Measurements from ENCODE around the gene PEX10. TPM values are rescaled to one million over a fixed set of nuclear protein-coding genes. Genes with fewer than 3 reads are reported as not detected.

Gene PEX10
- total RNA-seq, 4 donors from 2014 or later: 23.2 to 33.2 (median 27.2) TPM

DNA sequence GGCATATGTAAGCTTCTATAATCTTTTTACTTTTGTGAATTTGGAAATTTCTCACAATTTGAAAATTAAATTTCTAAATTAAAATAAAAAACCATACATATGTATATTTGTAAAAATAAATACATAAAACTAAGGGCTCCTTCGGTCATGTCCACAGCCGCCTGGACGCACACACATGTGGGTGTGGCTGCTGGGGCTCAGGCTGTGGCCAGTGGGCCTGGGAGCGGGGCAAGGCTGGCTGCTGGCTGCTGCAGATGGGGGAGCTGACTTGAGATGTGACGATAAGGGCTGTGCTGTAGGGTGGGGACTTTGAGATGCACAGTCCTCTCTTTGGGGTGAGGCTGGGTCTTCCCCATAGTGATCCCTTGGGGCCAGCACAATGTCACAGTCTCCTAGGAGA is 15.9 kb downstream of the PEX10 start:
- no peak for DNase-seq
- WGBS, 2 donors: 88 to 92% methylated on average over 5 of the region's 5 CpGs
- intact Hi-C loops (cut with DNase I): no loop called here
- Histone ChIP-seq H3K27me3 (no peaks in the 10 kb centered on the region), H3K4me1 (peaks cover 24 to 86% (median 39%) of the 10 kb centered on the region in 3 donors), H3K27ac (peak overlapping the region; percentile 42 to 86 (median 68)), H3K4me3 (no peak overlapping the region), H3K36me3 (peaks cover 4 to 88% (median 36%) of the 10 kb centered on the region in 3 donors), H3K9me3 (no peaks in the 10 kb centered on the region)
- TF ChIP-seq, protein P1, sequence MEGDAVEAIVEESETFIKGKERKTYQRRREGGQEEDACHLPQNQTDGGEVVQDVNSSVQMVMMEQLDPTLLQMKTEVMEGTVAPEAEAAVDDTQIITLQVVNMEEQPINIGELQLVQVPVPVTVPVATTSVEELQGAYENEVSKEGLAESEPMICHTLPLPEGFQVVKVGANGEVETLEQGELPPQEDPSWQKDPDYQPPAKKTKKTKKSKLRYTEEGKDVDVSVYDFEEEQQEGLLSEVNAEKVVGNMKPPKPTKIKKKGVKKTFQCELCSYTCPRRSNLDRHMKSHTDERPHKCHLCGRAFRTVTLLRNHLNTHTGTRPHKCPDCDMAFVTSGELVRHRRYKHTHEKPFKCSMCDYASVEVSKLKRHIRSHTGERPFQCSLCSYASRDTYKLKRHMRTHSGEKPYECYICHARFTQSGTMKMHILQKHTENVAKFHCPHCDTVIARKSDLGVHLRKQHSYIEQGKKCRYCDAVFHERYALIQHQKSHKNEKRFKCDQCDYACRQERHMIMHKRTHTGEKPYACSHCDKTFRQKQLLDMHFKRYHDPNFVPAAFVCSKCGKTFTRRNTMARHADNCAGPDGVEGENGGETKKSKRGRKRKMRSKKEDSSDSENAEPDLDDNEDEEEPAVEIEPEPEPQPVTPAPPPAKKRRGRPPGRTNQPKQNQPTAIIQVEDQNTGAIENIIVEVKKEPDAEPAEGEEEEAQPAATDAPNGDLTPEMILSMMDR (IDR thresholded peaks at IDR 0.05): no peak
- TF ChIP-seq POLR2A (IDR thresholded peaks at IDR 0.05): no peak

DNA sequence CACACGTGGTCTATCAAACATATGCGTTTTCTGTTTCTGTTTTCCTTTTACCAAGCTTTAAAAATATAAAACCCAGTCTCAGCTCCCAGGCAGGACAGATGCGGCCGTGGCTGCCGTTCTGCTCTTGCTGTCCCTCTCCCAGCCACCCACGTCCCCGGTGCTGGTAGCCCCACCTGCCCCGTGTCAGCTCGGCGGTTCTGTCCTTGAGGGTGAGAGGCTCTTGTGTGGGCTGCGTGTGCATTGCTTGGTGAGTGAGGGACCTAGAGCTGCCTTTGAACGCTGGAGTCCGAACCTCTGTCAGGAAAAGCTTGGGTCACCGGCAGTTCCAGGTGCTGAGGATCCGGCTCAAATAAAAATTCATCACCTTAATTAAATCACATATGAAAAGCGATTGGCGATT is 16.3 kb downstream of the PEX10 start:
- DNase-seq: no peak
- intact Hi-C loops (cut with DNase I): no loop called here
- Histone ChIP-seq H3K27me3 (no peaks in the 10 kb centered on the region), H3K27ac (peak overlapping the region in 3 of 4 donors; percentile 58 to 86 (median 77)), H3K9me3 (no peaks in the 10 kb centered on the region), H3K4me3 (no peak overlapping the region), H3K36me3 (peaks cover 3 to 83% (median 35%) of the 10 kb centered on the region in 3 donors), H3K4me1 (peaks cover 26 to 87% (median 39%) of the 10 kb centered on the region in 3 donors)
- TF ChIP-seq, protein P1 (IDR thresholded peaks at IDR 0.05): no peak
- no peak for TF ChIP-seq POLR2A (IDR thresholded peaks at IDR 0.05)
- 83 to 88% methylated on average over 9 to 11 of the region's 17 CpGs for WGBS, 2 donors

DNA sequence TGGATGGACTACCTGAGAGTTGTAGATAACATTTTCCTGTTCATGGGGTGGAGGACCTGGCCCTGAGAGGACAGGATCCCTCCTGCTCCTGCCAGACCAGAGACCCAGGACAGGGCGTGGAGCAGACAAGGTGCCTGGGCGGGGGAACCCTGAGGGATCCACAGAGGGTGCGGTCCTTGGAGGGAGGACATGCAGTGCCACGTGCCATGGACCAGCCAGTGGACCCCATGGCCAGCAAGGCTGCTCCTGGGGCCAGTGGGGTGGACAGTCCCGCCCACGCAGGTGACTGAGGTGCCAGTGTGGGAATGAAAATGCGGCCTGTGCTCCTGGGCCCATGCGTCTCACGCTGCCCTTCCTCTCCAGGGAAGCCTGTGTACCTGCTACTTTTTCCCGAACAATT is 17.1 kb downstream of the PEX10 start:
- Histone ChIP-seq H3K4me3 (no peak overlapping the region), H3K9me3 (no peaks in the 10 kb centered on the region), H3K27ac (peak overlapping the region; percentile 34 to 86 (median 68)), H3K36me3 (peaks cover 3 to 75% (median 27%) of the 10 kb centered on the region in 3 donors), H3K27me3 (no peaks in the 10 kb centered on the region), H3K4me1 (peaks cover 34 to 91% (median 47%) of the 10 kb centered on the region in 3 donors)
- intact Hi-C loops (cut with DNase I): no loop called here
- no peak for DNase-seq
- TF ChIP-seq, protein P1 (IDR thresholded peaks at IDR 0.05): no peak
- TF ChIP-seq POLR2A (IDR thresholded peaks at IDR 0.05): no peak
- WGBS, 2 donors: 85 to 89% methylated on average over 5 of the region's 10 CpGs

DNA sequence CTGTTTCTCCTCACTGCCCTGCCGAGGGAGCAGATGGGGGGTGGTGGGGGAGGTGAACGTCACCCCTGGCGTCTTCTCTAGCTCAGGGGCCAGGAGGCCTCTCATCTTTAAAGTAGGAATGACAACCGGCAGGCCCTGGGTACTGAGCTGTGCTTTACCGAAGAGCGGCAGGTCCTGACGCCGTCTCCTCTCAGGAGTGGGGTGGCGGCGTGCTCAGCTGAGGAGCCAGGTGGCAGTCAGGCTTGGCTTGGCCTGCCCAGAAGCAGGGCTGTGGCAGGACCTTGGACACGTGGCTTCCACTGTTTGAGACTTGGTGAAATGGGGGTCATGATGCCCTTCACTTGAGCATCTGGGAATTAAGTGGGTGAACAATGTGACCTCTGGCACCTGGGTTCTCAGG is 17.6 kb downstream of the PEX10 start:
- Histone ChIP-seq H3K27me3 (no peaks in the 10 kb centered on the region), H3K4me1 (peaks cover 37 to 91% (median 51%) of the 10 kb centered on the region in 3 donors), H3K4me3 (no peak overlapping the region), H3K36me3 (peaks cover 3 to 70% (median 26%) of the 10 kb centered on the region in 3 donors), H3K27ac (peak overlapping the region in 3 of 4 donors; percentile 58 to 86 (median 77)), H3K9me3 (no peaks in the 10 kb centered on the region)
- intact Hi-C loops (cut with DNase I): no loop called here
- no peak for DNase-seq
- WGBS, 2 donors: 70% methylated on average over 5 of the region's 11 CpGs; no CpG with 5 or more reads in 1 of the 2 donors
- TF ChIP-seq, protein P1 (IDR thresholded peaks at IDR 0.05): no peak
- no peak for TF ChIP-seq POLR2A (IDR thresholded peaks at IDR 0.05)

DNA sequence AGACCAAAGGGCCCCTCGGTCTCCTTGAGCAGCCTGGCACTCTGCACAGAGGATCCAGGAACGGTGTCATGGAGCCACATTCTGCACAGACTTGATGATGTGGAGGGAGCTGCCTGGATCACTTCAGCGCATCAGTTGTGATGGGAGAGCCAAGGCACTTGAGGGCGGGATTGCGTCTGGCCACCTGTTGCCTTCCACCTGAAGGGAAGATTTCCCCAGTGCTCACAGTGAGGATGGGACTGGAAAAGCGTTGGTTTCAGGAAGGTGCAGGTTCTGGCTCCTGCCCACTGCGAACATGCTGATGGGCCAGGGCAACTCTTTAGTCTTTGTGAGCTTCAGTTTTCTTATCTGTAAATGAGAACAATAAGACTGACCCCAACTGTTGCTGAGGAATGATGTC is 18.1 kb downstream of the PEX10 start:
- Histone ChIP-seq H3K27ac (peak overlapping the region in 2 of 4 donors; percentile 81 to 86), H3K4me1 (peaks cover 37 to 91% (median 55%) of the 10 kb centered on the region in 3 donors), H3K9me3 (no peaks in the 10 kb centered on the region), H3K4me3 (no peak overlapping the region), H3K36me3 (peaks cover 3 to 65% (median 26%) of the 10 kb centered on the region in 3 donors), H3K27me3 (no peaks in the 10 kb centered on the region)
- TF ChIP-seq, protein P1 (IDR thresholded peaks at IDR 0.05): no peak
- no peak for TF ChIP-seq POLR2A (IDR thresholded peaks at IDR 0.05)
- DNase-seq: no peak
- 85 to 94% methylated on average over 4 of the region's 7 CpGs for WGBS, 2 donors
- intact Hi-C loops (cut with DNase I): no loop called here

Data from esophagus squamous epithelium (tissue), 5 donors.